Stimulated activated naive CD4-positive, alpha-beta T cell (primary cell): ENCODE measurements around the gene LEKR1.
"Not testable (repeated sequence)": the region's sequence is repeated elsewhere in the genome, so short reads cannot be mapped to it uniquely, and the experiment has no call there.

ENCODE experiments used
- DNase-seq, 6 experiments: peaks; one replicate each; lab custom pipeline; 2025; lab: John Stamatoyannopoulos, UW

Gene LEKR1

DNA sequence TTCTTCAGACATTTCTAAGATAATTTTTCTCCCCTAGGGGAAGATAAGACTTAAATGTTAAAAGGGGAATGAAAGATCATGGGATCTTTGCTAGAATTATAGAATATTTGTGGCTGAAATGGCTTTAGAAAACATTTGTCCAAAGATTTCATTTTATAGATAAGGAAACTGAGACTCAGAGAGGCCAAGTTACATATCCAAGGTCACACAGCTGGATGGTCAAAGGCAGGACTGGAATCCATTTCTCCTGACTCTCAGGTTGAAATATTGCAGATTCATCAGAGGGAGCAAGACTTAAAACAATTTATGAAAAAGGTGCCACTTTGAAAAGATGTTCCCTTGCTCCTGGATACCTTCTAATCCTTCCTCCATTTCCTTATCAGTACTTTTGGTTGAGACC is 19.5 kb upstream of the LEKR1 start:
- no peak for DNase-seq

DNA sequence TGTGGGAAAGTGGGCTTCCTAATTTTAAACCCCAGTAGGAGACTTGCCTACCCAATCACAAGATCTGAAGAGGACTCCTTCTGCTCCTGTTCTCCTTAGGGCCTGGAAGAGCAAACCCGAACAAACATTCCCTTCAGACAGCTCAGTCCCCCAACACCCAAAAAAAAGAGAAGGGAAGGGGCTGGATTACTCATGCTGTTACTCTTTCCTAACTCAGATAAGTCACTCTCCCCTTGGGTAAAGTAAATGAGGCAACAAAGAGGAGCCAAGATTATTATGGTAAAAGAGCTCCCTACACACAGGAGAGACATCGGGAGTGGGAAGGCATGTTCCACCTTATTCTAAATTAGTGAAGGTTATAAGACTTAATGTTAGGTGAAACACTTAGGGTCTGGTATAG is 18.1 kb upstream of the LEKR1 start:
- DNase-seq, result no peak

DNA sequence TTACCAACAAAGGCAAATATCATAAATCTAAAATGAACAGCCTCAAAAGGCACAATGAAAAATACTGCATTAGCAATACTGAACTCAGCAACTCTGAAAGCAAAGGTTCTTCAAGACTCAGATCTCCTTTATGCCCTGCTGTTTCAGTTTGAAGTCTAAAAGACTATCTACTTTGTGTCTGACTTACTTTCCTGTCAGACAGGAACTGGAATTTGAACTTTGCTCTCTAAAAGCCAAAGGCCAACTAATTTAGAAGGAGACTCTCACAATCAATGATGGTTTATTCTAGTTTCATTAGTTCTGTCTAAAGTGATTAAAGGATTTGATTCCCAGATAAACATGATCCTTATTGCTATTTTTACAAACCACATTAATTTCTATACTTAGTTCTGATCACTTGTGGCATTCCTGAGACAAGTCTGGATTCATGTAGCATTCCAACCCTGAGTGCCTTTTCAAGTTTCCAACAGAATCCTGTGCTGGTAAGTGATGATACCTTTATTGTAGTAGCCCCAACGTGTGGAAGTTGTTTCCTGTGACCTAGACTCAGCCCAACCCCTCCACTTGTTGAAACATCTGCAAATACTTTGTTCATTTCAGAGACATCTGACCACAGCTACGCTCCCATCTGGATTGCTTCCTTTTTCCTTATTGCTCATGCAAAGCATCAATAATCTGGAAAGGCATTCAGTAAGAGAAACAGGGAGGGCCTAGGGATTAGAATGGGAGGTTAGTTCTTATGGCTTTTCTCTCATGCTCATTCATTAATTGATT is 14.9 kb upstream of the LEKR1 start:
- no peak for DNase-seq

- no peak for DNase-seq
These were observed 13.4 kb upstream of the LEKR1 start for GRCh38 chr3:156812521-156813335.

GRCh38 chr3:156814295-156814694 is 11.9 kb upstream of the LEKR1 start:
- DNase-seq, result no peak

GRCh38 chr3:156816091-156816793 is 9.9 kb upstream of the LEKR1 start:
- DNase-seq, result peak in 5 of 6 experiments; percentile 5 to 60 (median 11)

- DNase-seq, result peak; percentile 60 to 83 (median 70)
These were observed 9.1 kb upstream of the LEKR1 start for GRCh38 chr3:156816794-156817645.

DNA sequence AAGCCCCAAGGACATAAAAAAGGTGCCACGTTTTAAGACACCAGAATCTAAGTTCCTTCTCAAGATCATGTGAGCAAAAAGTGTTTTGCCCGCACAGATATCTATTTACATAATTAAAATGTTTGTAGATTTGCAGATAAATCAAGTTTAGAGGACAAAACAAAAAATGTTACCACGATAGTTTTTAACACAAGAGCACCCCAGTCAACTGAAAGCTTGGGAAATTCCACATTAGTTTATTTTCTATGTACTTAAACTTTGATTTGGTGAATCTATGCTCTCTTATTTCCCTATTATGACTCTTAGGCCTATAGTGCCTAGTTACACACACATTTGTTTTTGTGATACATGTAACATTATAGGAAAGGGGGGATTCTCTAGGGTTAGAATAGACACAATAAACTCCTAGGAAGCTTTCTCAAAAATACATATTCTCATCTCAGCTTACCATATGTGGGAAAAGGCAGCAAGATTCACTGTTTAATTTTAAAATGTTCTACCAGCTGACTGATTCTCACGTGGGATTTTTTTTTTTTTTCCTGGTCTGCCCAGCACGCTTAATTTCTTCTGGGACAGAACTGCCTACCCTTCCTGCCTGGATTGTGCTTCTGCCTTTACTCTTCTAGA is 8.4 kb upstream of the LEKR1 start:
- DNase-seq, result no peak

DNA sequence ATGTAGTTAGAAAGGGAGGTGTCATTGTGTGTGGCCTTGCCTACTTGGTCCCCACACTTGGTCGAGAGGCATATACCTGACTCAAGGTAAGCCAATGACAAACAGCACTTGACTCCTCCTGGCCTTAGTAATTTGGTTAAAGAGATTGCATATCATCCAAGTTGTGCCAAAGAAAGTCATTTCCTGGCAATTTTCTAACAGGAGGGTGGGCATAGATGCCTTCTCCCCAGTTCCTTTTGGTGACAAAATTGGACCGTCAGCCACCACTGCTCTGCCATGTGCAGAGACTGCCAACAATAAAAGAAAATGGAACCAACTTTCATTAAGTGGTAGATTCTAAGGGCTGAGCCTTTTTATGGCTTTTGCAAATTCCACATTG is 7.9 kb upstream of the LEKR1 start:
- no peak for DNase-seq

- no peak for DNase-seq
These were observed 7.3 kb upstream of the LEKR1 start for GRCh38 chr3:156818890-156819289.

DNA sequence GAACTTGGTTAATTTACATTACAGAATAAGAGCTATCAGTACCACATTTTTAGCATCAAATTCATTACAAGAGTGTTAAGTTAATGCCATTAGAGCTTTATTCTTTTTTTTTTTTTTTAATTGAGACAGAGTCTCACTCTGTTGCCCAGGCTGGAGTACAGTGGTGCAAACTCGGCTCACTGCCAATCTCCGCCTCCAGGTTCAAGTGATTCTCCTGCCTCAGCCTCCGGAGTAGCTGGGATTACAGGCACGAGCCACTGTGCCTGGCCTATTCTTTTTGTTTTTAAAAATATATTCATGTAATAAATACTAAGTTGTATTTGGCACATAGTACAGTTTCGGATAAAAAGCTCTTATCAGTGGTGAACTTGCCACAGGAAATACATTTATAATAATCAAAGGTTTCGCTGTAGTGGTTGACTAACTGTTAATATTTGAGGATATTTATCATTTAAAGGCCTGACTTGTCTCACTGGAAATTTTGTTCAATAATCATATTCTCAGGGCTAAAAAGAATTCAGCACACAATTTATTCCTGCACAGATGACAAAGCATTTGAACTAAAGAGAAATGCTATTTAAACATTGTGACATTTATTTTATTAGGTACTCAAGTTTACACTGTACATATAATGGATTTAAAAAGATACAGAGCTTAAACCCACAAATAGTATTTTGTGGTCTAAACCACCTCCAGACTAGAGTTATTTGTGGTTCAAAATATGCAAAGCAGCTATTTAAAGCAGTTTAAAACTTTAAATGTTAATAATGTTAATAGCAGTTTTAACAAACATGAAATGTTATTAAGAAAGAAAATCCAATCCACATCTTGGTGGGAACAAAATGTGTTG is 6.1 kb upstream of the LEKR1 start:
- DNase-seq, result no peak

DNA sequence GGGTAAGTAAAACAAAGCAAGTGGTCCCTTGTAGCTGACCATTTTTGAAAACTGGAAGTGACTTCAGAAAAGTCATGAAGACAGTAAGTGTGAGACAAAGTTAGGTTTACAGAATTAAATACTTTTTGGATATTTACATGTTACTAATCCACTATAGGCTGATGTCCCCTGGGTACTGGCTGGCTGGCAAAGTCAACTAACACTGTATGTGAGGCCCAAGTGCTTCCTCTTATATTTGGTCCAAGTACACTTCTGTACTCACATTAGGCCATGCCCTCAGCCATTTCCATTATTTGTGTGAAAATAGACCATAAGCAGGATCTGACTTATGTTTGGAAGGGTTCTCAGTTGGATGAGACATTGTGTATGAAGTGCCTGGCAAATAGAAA is 5.5 kb upstream of the LEKR1 start:
- DNase-seq, result no peak

- DNase-seq, result not testable (repeated sequence)
These were observed 3.4 kb upstream of the LEKR1 start for GRCh38 chr3:156822626-156823260.

GRCh38 chr3:156825795-156826143 is 384 bp upstream of the LEKR1 start:
- DNase-seq, result no peak

DNA sequence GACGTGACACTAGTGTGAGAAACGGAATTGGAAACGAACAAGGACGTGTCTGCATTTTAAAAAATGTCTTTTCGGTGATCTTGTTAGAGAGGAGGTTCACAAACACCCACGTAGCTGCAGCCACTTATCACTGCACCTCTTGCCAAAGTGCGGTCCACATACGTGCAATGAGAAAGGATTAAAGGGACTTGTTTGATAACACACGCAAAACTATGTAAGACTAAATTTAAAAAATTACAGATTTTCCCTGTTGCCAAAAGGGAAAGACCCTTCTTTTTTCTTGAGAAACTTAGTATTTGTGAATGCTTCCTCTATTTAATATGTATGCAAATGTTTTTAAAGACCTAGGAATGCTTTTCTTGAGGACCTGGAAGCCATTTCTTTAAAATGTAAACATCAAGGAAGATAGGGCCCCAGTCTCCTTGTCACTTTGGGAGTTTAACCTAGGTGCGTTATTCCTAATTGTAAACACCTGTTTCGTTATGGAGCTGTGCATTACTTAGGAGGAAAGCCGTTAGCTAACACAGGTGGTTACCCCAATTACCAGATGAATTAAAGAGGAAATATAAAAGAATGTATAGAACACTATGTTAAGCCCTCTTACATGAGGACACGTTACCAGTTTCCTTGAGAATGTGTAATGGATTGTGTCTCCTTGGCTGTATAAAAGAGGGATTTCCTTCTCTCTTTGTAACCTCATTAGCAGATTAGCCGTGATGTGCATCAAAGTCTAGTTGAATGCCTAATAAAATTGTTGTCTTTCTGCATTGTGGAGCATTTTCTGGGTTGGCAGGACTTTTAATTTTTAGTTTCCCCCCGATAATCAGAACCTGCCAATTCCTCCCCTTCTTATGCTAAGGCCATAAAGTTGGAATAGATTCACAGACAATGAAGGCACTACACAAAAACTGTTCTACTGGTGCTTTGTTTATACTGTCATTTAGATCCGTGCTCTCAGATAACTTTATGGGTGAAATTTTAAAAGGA is 1.0 kb downstream of the LEKR1 start:
- peak in 4 of 6 experiments; percentile 17 to 43 (median 32) for DNase-seq

DNA sequence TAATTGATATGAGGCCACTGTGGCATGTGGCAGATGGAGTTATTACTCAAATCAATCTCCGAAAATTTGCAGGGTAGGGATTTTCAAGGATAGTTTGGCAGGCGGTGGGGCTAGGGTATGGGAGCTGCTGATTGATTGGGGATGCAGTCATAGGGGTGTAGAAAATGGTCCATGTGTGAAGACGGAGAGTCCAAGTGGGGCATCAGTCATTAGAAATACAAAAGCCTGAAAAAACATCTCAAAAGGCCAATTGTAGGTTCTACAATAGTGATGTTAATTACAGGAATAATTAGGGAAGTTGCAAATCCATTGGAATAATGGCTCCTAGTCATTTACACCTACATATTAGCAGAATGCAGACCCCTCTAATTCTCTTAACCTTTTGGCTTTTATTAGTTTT is 4.9 kb downstream of the LEKR1 start:
- DNase-seq, result no peak

DNA sequence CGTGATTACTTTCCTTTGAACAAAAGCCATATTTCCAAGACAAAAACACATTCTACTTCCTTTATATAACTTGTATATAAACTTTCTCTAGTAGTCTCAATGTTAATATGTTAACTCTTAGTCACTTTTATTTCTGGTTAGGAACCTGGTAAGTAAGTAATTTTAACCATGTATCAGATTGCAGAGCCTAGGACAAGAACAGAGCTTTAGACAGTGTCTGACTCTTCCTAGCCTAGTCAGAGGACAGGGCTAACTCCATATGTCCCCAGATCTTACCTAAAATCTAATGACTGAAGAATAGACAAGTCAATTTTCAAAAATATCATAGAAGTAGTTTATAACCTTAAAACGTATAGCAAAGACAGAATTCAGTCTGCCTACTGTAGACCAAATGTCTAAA is 8.3 kb downstream of the LEKR1 start:
- DNase-seq, result no peak

DNA sequence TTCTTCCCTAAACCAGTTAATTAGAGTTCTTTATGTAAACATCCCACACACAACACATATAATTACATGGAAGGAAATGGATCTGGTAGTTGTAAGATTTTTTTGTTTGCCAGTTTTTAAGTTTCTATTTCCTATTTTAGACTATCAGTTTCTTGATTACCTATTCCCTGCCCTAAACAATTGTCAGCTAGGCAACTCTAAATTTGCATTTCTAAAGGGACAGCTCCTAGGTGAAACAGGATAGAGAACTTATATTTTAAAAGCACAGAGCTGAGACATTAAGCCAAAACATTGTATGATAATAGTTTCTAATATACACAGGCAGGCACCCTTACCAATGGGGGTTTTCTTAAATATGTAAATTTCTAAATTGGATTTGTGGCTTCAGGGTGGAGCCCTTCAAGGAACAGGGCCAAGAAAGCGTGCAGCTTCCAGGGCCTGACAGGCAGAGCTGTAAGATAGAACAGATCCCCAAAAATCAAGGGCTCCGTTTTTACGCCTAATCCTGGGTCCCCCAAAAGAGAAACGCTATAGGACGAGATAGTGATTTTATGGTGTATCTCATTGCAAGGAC is 8.9 kb downstream of the LEKR1 start:
- no peak for DNase-seq
